MG63 (cell line): ENCODE results near the gene ADSS1. TPM values are rescaled to one million over a fixed set of nuclear protein-coding genes. Genes with fewer than 3 reads are reported as not detected.
A peak's percentile ranks its signal among the peaks of the same experiment; 100 is the strongest.

Experiments used
- DNase-seq: peaks from one replicate; pipeline ENCODE4 v3.0.0-alpha.2; 2020
- H3K27me3 ChIP-seq: fragments of 250-450 bp; sonication (Bioruptor Pico); 2 replicates; pipeline ENCODE4 v1.5.1; 2020; ENCODE audit warnings: mild to moderate bottlenecking, moderate library complexity
- H3K36me3 ChIP-seq: fragments of 250-450 bp; sonication (Bioruptor Pico); 2 replicates; pipeline ENCODE4 v1.5.1; 2020; ENCODE audit warnings: mild to moderate bottlenecking, moderate library complexity
- H3K4me3 ChIP-seq: fragments of 250-450 bp; sonication (Bioruptor Pico); 2 replicates; pipeline ENCODE4 v1.5.1; 2020; ENCODE audit warnings: mild to moderate bottlenecking, moderate library complexity
- H3K9me3 ChIP-seq: fragments of 250-450 bp; sonication (Bioruptor Pico); 2 replicates; pipeline ENCODE4 v1.5.1; 2020; ENCODE audit warnings: mild to moderate bottlenecking, moderate library complexity
- total RNA-seq: library from RNA; depleted of rRNA; stranded (reverse); fragments of >200 nt; shearing (Covaris generic); gene quantifications from 2 replicates; pipeline ENCODE4 v1.2.3, GENCODE V29; 2014; ENCODE audit warnings: low replicate concordance; rRNA removed

ADSS1 gene
- total RNA-seq, 1 experiment from 2014 or later = 4.0 TPM

DNA sequence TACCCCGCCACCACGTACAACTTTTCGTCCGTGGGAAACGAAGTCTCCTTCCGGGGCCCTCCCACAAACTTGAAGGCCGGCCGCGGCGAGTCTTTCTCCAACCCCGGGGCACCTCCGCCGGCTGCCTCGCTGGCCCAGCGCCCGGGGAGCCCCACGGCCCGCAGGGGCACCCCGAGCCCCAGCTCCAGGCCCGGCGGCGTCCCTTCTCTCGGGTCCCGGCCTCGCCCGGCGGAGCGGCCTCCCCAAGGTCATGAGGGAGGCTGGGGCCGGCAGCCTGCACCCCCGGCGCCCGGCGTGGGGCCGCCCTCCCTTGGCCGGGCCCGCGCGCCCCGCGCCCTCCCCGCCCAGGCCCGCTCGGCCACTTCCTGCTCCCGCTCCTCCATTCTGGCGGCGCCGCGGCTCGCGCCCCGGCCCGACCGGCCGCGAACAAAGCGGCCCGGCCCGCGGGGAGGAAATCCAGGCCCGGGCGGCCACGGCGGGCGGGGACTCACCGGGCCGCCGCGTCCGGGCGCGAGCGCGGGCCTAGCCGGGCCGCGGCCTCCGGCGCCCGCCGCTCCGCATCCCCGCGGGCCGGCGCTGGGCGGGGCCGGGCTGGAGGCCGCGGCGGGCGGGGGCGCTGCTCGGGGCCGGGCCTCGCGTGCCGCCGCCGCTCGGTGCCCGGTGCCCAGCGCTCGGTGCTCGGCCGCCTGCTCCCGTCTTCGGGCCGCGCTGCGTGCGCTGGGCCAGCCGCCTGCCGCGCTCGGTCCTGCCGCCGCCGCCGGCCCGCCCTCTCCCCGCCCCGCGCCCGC is 71.2 kb downstream of the ADSS1 start, which contains the start of gene AKT1:
AKT1 (minus strand) TSS at position 756 of the 788 bp plus-strand sequence. CDS start 3,105 bp downstream, outside the sequence.
- DNase-seq = no peak
- no peaks in the 10 kb centered on the region for H3K9me3 ChIP-seq
- no peaks in the 10 kb centered on the region for H3K27me3 ChIP-seq
- H3K36me3 ChIP-seq = peaks cover 3% of the 10 kb centered on the region
- peak within 1 kb of the TSS; percentile 65 for H3K4me3 ChIP-seq

DNA sequence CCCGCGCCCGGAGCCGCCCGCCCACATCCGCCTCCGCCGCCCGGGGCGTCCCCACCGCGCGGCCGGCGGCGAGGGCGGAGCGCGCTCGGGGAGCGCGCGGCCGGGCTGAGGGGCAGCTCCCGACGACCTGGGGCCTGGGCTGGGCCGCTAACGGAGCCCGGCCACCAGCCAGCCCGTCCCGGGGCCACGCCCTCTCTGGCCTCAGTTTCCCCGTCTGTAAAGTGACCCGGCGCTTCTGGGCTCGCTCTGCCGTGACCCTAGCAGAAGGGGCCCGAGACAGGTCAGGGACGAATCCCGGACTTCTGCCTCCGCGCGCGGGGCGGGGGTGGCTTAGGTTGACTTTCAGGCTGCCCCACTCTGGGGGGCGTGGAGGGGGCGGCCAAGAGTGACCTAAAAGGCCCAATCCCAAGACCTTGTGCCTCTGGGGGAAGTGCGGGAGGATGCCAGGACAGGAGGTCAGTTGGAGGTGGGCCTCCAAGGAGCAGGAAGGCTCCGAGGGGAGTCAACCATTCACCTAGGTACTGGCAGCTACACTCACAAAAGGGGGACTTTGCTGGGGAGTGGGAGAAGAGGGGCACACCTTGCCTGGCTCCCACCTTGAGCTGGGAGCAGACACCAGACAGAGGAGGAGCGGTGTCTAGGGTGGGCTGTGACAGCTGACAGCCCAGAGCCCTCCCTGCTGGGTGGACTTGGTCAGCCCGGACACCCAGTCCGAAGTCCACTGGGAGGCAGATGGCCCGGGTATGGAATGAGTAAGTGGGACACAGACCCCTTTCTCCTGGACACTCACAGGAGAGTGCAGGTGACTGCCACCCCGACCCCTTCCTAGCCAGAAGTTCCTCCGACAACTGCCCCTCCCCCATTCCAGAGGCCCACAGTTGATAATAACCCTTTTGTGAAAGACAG is 72.0 kb downstream of the ADSS1 start:
- peaks cover 3% of the 10 kb centered on the region for H3K36me3 ChIP-seq
- H3K4me3 ChIP-seq = peak overlapping the region; percentile 38
- H3K27me3 ChIP-seq = no peaks in the 10 kb centered on the region
- H3K9me3 ChIP-seq = no peaks in the 10 kb centered on the region
- DNase-seq = peak; percentile 56

GRCh38 chr14:104796687-104797081 is 72.7 kb downstream of the ADSS1 start:
- Histone ChIP-seq H3K36me3 (peaks cover 3% of the 10 kb centered on the region), H3K9me3 (no peaks in the 10 kb centered on the region), H3K4me3 (no peak overlapping the region), H3K27me3 (no peaks in the 10 kb centered on the region)
- DNase-seq = no peak

Other genes with a start within 250 kb of the ADSS1 start
- not detected in 2 replicates for gene C14orf180, start 144.5 kb upstream of the ADSS1 start, total RNA-seq
- 1.1 TPM in 1 of 2 replicates, not detected in the other for gene TMEM179, start 119.5 kb upstream of the ADSS1 start, total RNA-seq
- gene INF2, start 34.6 kb upstream of the ADSS1 start, total RNA-seq = 15.5 and 31.4 TPM in 2 replicates
- 166 and 169 TPM in 2 replicates for gene SIVA1, start 28.9 kb downstream of the ADSS1 start, total RNA-seq
- gene AKT1, start 71.5 kb downstream of the ADSS1 start, total RNA-seq = 118 and 140 TPM in 2 replicates
- 2.5 and 3.9 TPM in 2 replicates for gene ZBTB42, start 76.9 kb downstream of the ADSS1 start, total RNA-seq
- 7.5 and 13.6 TPM in 2 replicates for gene CEP170B, start 141.0 kb downstream of the ADSS1 start, total RNA-seq
- not detected in 2 replicates for gene PLD4, start 200.7 kb downstream of the ADSS1 start, total RNA-seq